B cell (primary cell): ENCODE results near the gene MLLT6. TPM values are rescaled to one million over a fixed set of nuclear protein-coding genes. Genes with fewer than 3 reads are reported as not detected.

Source experiments
- ATAC-seq: fragments of 200-7000 bp; cut with Tn5 transposase; one replicate; pipeline ENCODE4 v1.10.0; 2021; ENCODE audit warnings: low read depth, mild to moderate bottlenecking, moderate number of reproducible peaks, moderate library complexity
- CTCF ChIA-PET: fragments of 350-600 bp; sonication (Branson Sonifier 250); formaldehyde crosslinking; loops from one replicate; lab custom pipeline; 2021; ENCODE audit warnings: antibody characterized with exemption, inconsistent platforms; lab: Charles Lee
- POLR2A ChIA-PET: fragments of 350-600 bp; sonication (Branson Sonifier 250); formaldehyde crosslinking; loops from one replicate; lab custom pipeline; 2021; ENCODE audit warnings: antibody characterized with exemption; lab: Charles Lee
- DNase-seq: peaks from one replicate; pipeline ENCODE4 v3.0.0; 2013
- H2AFZ ChIP-seq: 2 replicates; pipeline ENCODE4 v1.6.1; 2012; ENCODE audit warnings: mild to moderate bottlenecking, low read depth, low read length; ENCODE audit not compliant: insufficient read depth, poor library complexity, severe bottlenecking
- H3K27ac ChIP-seq, 2 donors: 1 replicate in 1 of 2; 2 replicates in 1 of 2; pipeline ENCODE4 v1.5.1; 2012 to 2013; ENCODE audit warnings: low read length in 2 of 2, mild to moderate bottlenecking in 2 of 2, moderate library complexity in 1 of 2
- H3K27me3 ChIP-seq, 4 experiments: fragments of 200-600 bp in 1 of 4; sonication (generic) in 1 of 4; replicated peaks in 1 of 4; 1 replicate in 2 of 4; 2 replicates in 2 of 4; pipeline versions ENCODE4 v1.6.1 to v1.7.0; 2013 to 2016; ENCODE audit warnings: low read length in 3 of 4, mild to moderate bottlenecking in 2 of 4, mixed read lengths in 1 of 4, moderate library complexity in 1 of 4; ENCODE audit not compliant: insufficient read depth in 4 of 4, control insufficient read depth in 3 of 4; ENCODE audit errors: control extremely low read depth in 1 of 4
- H3K36me3 ChIP-seq, 2 experiments: replicated peaks in 1 of 2; 1 replicate in 1 of 2; 2 replicates in 1 of 2; pipeline versions ENCODE4 v1.6.1 to v1.7.1; 2013; ENCODE audit warnings: low read length in 1 of 2; ENCODE audit not compliant: insufficient read depth in 2 of 2, control insufficient read depth in 1 of 2; ENCODE audit errors: control extremely low read depth in 1 of 2, extremely low read depth in 1 of 2
- H3K4me1 ChIP-seq, 2 donors: fragments of 200-600 bp in 1 of 2; sonication (generic) in 1 of 2; 1 replicate in 1 of 2; 2 replicates in 1 of 2; pipeline versions ENCODE4 v1.5.1 to v1.6.1; 2013 to 2017; ENCODE audit warnings: low read length in 2 of 2; ENCODE audit not compliant: control insufficient read depth in 2 of 2, insufficient read depth in 2 of 2
- H3K4me2 ChIP-seq: replicated peaks from 2 replicates; pipeline ENCODE3; 2012; ENCODE audit warnings: mild to moderate bottlenecking, low read depth, low read length; ENCODE audit not compliant: poor library complexity, severe bottlenecking
- H3K4me3 ChIP-seq, 5 experiments: fragments of 200-600 bp in 1 of 5; sonication (generic) in 1 of 5; 1 replicate in 3 of 5; 2 replicates in 2 of 5; pipeline versions ENCODE4 v1.5.1 to v1.7.0; 2011 to 2016; ENCODE audit warnings: low read length in 4 of 5, mild to moderate bottlenecking in 4 of 5, low read depth in 2 of 5, control low read depth in 1 of 5, moderate library complexity in 1 of 5; ENCODE audit not compliant: insufficient read depth in 1 of 5; ENCODE audit errors: control extremely low read depth in 1 of 5, extremely low read depth in 1 of 5
- H3K79me2 ChIP-seq: fragments of 200-600 bp; sonication (generic); one replicate; pipeline ENCODE4 v1.6.0; 2016; ENCODE audit warnings: low read length; ENCODE audit not compliant: control insufficient read depth, insufficient read depth
- H3K9ac ChIP-seq: fragments of 200-600 bp; sonication (generic); 2 replicates; pipeline ENCODE4 v1.6.1; 2017; ENCODE audit warnings: mild to moderate bottlenecking, low read length, moderate library complexity
- H3K9me3 ChIP-seq, 3 donors: one replicate each; pipeline versions ENCODE4 v1.6.1 to v1.7.1; 2013; ENCODE audit warnings: low read length in 2 of 3; ENCODE audit not compliant: control insufficient read depth in 2 of 3, insufficient read depth in 1 of 3; ENCODE audit errors: control extremely low read depth in 1 of 3
- H4K20me1 ChIP-seq: 2 replicates; pipeline ENCODE4 v1.6.0; 2012; ENCODE audit warnings: mild to moderate bottlenecking, low read length; ENCODE audit not compliant: insufficient read depth, control insufficient read depth, poor library complexity, severe bottlenecking
- H3K27ac Mint-ChIP-seq: one replicate; pipeline ENCODE4 v1.8.0; 2021; ENCODE audit warnings: mixed read lengths
- H3K27me3 Mint-ChIP-seq: one replicate; pipeline ENCODE4 v1.8.0; 2021; ENCODE audit warnings: mixed read lengths
- H3K4me1 Mint-ChIP-seq: one replicate; pipeline ENCODE4 v1.8.0; 2021; ENCODE audit warnings: mixed read lengths
- H3K4me3 Mint-ChIP-seq: one replicate; pipeline ENCODE4 v1.8.0; 2021; ENCODE audit warnings: mixed read lengths
- H3K9me3 Mint-ChIP-seq: one replicate; pipeline ENCODE4 v1.8.0; 2022; ENCODE audit warnings: mixed read lengths; ENCODE audit not compliant: insufficient read depth
- CTCF ChIP-seq: fragments of 200-600 bp; IDR thresholded peaks from one replicate; pipeline ENCODE4 v1.8.0; 2022; ENCODE audit warnings: antibody characterized with exemption, mild to moderate bottlenecking
- EZH2 ChIP-seq: IDR thresholded peaks from 2 replicates; pipeline ENCODE4 v1.6.1; 2012; ENCODE audit warnings: borderline replicate concordance, low read depth, mild to moderate bottlenecking, moderate library complexity, low read length; ENCODE audit not compliant: insufficient read depth, poor library complexity, severe bottlenecking
- WGBS: methylation state at CpG from one replicate; pipeline ENCODE4 v1.1.5; 2013; ENCODE audit warnings: missing lambda C conversion rate; ENCODE audit not compliant: insufficient coverage; 5-methylcytosine and 5-hydroxymethylcytosine counted together
- intact Hi-C: fragments of 100-400 bp; cut with micrococcal nuclease; formaldehyde crosslinking; loops from one replicate; pipeline ENCODE4 v1.10.0; 2022
- polyA plus RNA-seq: library from polyadenylated mRNA; depleted of rRNA; stranded (reverse); fragments of >200 nt; gene quantifications from 2 replicates; pipeline ENCODE4 v1.2.3, GENCODE V29; 2012
- total RNA-seq, 2 donors: library from RNA; stranded (reverse); fragments of 120-200 nt in 1 of 2; gene quantifications; 1 replicate in 1 of 2; 2 replicates in 1 of 2; pipeline versions ENCODE4 v1.2.3 to v1.2.4, GENCODE V29; 2013 to 2022

Gene MLLT6
- total and polyA plus RNA-seq, 2 donors (not counting 1 experiment from before 2014, with no cell fraction given), result 165 to 288 TPM

GRCh38 chr17:38669520-38669919, 35.6 kb upstream of the MLLT6 start:
- H3K9me3 Mint-ChIP-seq, result no peaks in the 10 kb centered on the region
- peaks cover 7 to 17% of the 10 kb centered on the region in 2 donors for H3K4me1 ChIP-seq
- H3K27ac ChIP-seq, result no peak overlapping the region
- TF ChIP-seq EZH2, result no peak
- TF ChIP-seq CTCF, result no peak
- H2AFZ ChIP-seq, result no peak overlapping the region
- H3K4me1 Mint-ChIP-seq, result peaks cover 9% of the 10 kb centered on the region
- no peak overlapping the region for H3K9ac ChIP-seq
- no peaks in the 10 kb centered on the region for H3K79me2 ChIP-seq
- H3K27me3 ChIP-seq, result peaks cover 0 to 63% (median 33%) of the 10 kb centered on the region in 4 experiments
- no peak overlapping the region for H3K4me3 Mint-ChIP-seq
- H3K4me3 ChIP-seq, result no peak overlapping the region
- ChIA-PET CTCF (interaction anchor here (1.2 to 11.8 kb wide), 8 partner anchors 9 to 225 kb away, joined by 3 to 161 read pairs (median 15); partner anchors contain the start of gene CISD3), POLR2A (no interaction called here)
- DNase-seq (no peak), ATAC-seq (no peak)
- peaks cover 0 to 7% (median 0%) of the 10 kb centered on the region in 3 donors for H3K9me3 ChIP-seq
- no peak overlapping the region for H3K27ac Mint-ChIP-seq
- intact Hi-C loops, result loop anchor here (5.0 kb wide), 1 partner anchor 242 kb away; the partner anchor contains the start of gene ARHGAP23
- 17% methylated on average over 6 of the region's 6 CpGs for WGBS
- H4K20me1 ChIP-seq, result no peaks in the 10 kb centered on the region
- no peak overlapping the region for H3K4me2 ChIP-seq
- no peaks in the 10 kb centered on the region for H3K36me3 ChIP-seq
- H3K27me3 Mint-ChIP-seq, result peaks cover 57% of the 10 kb centered on the region

GRCh38 chr17:38671939-38672720, 32.9 kb upstream of the MLLT6 start:
- H3K4me1 Mint-ChIP-seq, result peaks cover 29% of the 10 kb centered on the region
- TF ChIP-seq CTCF, result no peak
- no peak overlapping the region for H3K27ac Mint-ChIP-seq
- H3K4me3 Mint-ChIP-seq, result peak overlapping the region; percentile 48
- Histone ChIP-seq H3K27me3 (peaks cover 0 to 73% (median 39%) of the 10 kb centered on the region in 4 experiments), H3K4me3 (no peak overlapping the region), H3K4me2 (no peak overlapping the region), H3K36me3 (no peaks in the 10 kb centered on the region), H3K27ac (no peak overlapping the region), H3K9ac (no peak overlapping the region), H4K20me1 (no peaks in the 10 kb centered on the region), H3K79me2 (no peaks in the 10 kb centered on the region), H3K4me1 (peaks cover 24 to 39% of the 10 kb centered on the region in 2 donors), H3K9me3 (peaks cover 0 to 7% (median 0%) of the 10 kb centered on the region in 3 donors), H2AFZ (no peak overlapping the region)
- WGBS, result no CpG with 5 or more reads among the region's 12 CpGs
- POLR2A ChIA-PET, result interaction anchor here (1.2 kb wide), 1 partner anchor 8 kb away, joined by 4 read pairs; no protein-coding TSS in a partner anchor
- DNase-seq (no peak), ATAC-seq (no peak)
- intact Hi-C loops, result no loop called here
- CTCF ChIA-PET, result interaction anchor here (0.6 to 1.7 kb wide), 6 partner anchors 9 to 114 kb away, joined by 3 to 4 read pairs (median 4); no protein-coding TSS in a partner anchor
- peaks cover 62% of the 10 kb centered on the region for H3K27me3 Mint-ChIP-seq
- no peaks in the 10 kb centered on the region for H3K9me3 Mint-ChIP-seq
